Hepatocyte (in vitro differentiated cells): Measurements from ENCODE around the gene C8G.

Experiments
- EZH2phosphoT487 ChIP-seq: fragments of 200-600 bp; sonication (generic); IDR thresholded peaks from one replicate; pipeline ENCODE4 v1.6.1; 2018; ENCODE audit warnings: antibody characterized with exemption, mild to moderate bottlenecking, low read depth, moderate library complexity; ENCODE audit not compliant: unreplicated experiment, severe bottlenecking
- TF ChIP-seq, protein P1 (sequence below): fragments of 200-600 bp; sonication (generic); IDR thresholded peaks from 2 replicates; pipeline ENCODE4 v1.5.1; 2016; ENCODE audit warnings: antibody characterized with exemption, mild to moderate bottlenecking; ENCODE audit not compliant: poor library complexity

DNA sequence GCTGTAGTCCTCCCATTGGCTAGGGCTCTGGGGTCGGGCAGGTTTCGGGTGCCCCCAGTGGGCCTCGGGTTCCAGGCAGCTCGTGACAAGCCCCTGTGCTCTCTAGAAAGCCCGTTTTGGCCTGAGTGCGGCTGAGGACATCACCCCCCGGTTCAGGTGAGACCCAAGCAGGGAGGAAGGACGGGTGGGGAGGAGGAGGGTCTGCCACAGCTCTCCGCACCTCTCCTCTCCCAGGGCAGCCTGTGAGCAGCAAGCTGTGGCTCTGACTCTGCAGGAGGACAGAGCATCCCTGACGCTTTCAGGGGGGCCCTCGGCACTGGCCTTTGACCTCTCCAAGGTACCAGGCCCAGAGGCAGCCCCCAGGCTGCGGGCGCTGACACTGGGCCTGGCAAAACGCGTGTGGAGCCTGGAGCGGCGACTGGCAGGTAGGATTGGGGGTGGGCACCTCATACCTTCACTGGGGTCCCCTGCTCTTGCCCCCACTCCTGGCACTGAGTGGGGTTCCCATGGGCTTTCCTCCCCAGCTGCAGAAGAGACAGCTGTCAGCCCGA is 47.9 kb downstream of the C8G start:
- TF ChIP-seq, protein P1, sequence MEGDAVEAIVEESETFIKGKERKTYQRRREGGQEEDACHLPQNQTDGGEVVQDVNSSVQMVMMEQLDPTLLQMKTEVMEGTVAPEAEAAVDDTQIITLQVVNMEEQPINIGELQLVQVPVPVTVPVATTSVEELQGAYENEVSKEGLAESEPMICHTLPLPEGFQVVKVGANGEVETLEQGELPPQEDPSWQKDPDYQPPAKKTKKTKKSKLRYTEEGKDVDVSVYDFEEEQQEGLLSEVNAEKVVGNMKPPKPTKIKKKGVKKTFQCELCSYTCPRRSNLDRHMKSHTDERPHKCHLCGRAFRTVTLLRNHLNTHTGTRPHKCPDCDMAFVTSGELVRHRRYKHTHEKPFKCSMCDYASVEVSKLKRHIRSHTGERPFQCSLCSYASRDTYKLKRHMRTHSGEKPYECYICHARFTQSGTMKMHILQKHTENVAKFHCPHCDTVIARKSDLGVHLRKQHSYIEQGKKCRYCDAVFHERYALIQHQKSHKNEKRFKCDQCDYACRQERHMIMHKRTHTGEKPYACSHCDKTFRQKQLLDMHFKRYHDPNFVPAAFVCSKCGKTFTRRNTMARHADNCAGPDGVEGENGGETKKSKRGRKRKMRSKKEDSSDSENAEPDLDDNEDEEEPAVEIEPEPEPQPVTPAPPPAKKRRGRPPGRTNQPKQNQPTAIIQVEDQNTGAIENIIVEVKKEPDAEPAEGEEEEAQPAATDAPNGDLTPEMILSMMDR = no peak
- TF ChIP-seq EZH2phosphoT487 = no peak
